ENCODE data around the gene UBE2Q1. TPM values are rescaled to one million over a fixed set of nuclear protein-coding genes. Genes with fewer than 3 reads are reported as not detected.
A peak's percentile ranks its signal among the peaks of the same experiment; 100 is the strongest.

UBE2Q1 gene
- total RNA-seq, 1 experiment from 2014 or later: 70.9 TPM

- H3K9me2 ChIP-seq (ENCODE audit: insufficient read depth): no peaks in the 10 kb centered on the region
- ChIA-PET CTCF (interaction anchor here (1.0 to 1.1 kb wide), 2 partner anchors 8 to 311 kb away, joined by 4 to 7 read pairs; no protein-coding TSS in a partner anchor), POLR2A (no interaction called here), RAD21 (ENCODE audit: low non-redundant PET in 1 of 2, low total read pairs in 2 of 2, uncharacterized antibody in 2 of 2, unreplicated experiment in 2 of 2) (interaction anchor here in 1 of 2 experiments (0.9 kb wide), 1 partner anchor 37 kb away, joined by 3 read pairs; no protein-coding TSS in a partner anchor)
- H3K4me3 ChIP-seq (replicated peaks in 1 of 2; ENCODE audit: low read depth in 1 of 2, low read length in 2 of 2): 0 out of 4 replicates have a peak within 1 kb of the TSS, but pooled peaks of 1 of the 2 experiments have one; percentile 18
- H3K4me2 ChIP-seq (ENCODE audit: low read length): peak within 1 kb of the TSS; percentile 56
- H3K9ac ChIP-seq (ENCODE audit: low read length): no peak within 1 kb of the TSS
- TF ChIP-seq SRF (IDR thresholded peaks at IDR 0.05; ENCODE audit: low read depth): no peak
- TF ChIP-seq, protein P1, sequence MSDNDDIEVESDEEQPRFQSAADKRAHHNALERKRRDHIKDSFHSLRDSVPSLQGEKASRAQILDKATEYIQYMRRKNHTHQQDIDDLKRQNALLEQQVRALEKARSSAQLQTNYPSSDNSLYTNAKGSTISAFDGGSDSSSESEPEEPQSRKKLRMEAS (IDR thresholded peaks at IDR 0.05): no peak
- TF ChIP-seq CBX3 (IDR thresholded peaks at IDR 0.05; ENCODE audit: low read depth): no peak
- no peak for TF ChIP-seq SIN3A (IDR thresholded peaks at IDR 0.05; ENCODE audit: low read depth)
- no peak for TF ChIP-seq POLR2A (IDR thresholded peaks at IDR 0.05; ENCODE audit: borderline replicate concordance, extremely low read depth, insufficient read depth, insufficient read length)
- peak; percentile 89 for TF ChIP-seq REST (IDR thresholded peaks at IDR 0.05; ENCODE audit: low read depth)
- no peak for TF ChIP-seq YY1 (IDR thresholded peaks at IDR 0.05; ENCODE audit: extremely low read depth, insufficient replicate concordance, low read depth, low read length)
- TF ChIP-seq ZFX (IDR thresholded peaks at IDR 0.05): no peak
- no peak within 1 kb of the TSS for H3K27ac ChIP-seq (ENCODE audit: low read depth, low read length)
- no peak within 1 kb of the TSS for H2AFZ ChIP-seq (ENCODE audit: low read depth, low read length, poor library complexity, severe bottlenecking)
- DNase-seq (ENCODE audit: low read depth, low spot score): no peak
- peaks cover 42% of the 10 kb centered on the region for H3K27me3 ChIP-seq (ENCODE audit: insufficient read depth, low read length)
- ATAC-seq: peak; percentile 97
- no peaks in the 10 kb centered on the region for H3K79me2 ChIP-seq (ENCODE audit: insufficient read depth, low read length)
- intact Hi-C loops (cut with micrococcal nuclease): loop anchor here (10.0 kb wide), 1 partner anchor 97 kb away; no protein-coding TSS in a partner anchor
- H3K4me1 ChIP-seq (ENCODE audit: control insufficient read depth in 1 of 2, insufficient read depth in 2 of 2, low read length in 2 of 2): peaks cover 0 to 4% of the 10 kb centered on the region in 2 experiments; a peak in 2 of 4 replicates
- no TSS peak for BruUV-seq (replicated peaks)
- H4K20me1 ChIP-seq (ENCODE audit: insufficient read depth): no peaks in the 10 kb centered on the region
- no peaks in the 10 kb centered on the region for H3K36me3 ChIP-seq (ENCODE audit: control insufficient read depth in 1 of 2, insufficient read depth in 2 of 2, low read length in 2 of 2)
- no peaks in the 10 kb centered on the region for H3K9me3 ChIP-seq (ENCODE audit: control insufficient read depth in 1 of 2, insufficient read depth in 1 of 2, low read depth in 1 of 2, low read length in 2 of 2)
Observed at GRCh38 chr1:154567386-154568156, 9.1 kb upstream of the UBE2Q1 start, which contains the start of gene CHRNB2. Gene CHRNB2, plus strand, starts transcription at chr1:154567778. Its CDS starts 267 bp downstream, at chr1:154568045.
